Breast epithelium (tissue), 3 donors: ENCODE data around the gene CDH8.

Source experiments
- CTCF ChIP-seq, 3 donors: fragments of 450-650 bp; IDR thresholded peaks; one replicate each; pipeline ENCODE4 v1.5.1; 2016 to 2017; ENCODE audit warnings: antibody characterized with exemption in 3 of 3, mild to moderate bottlenecking in 3 of 3, moderate library complexity in 3 of 3
- POLR2A ChIP-seq: fragments of 450-650 bp; IDR thresholded peaks from one replicate; pipeline ENCODE4 v1.6.1; 2016; ENCODE audit warnings: antibody characterized with exemption, mild to moderate bottlenecking, moderate library complexity
- POLR2AphosphoS5 ChIP-seq, 3 donors: sonication (generic); formaldehyde crosslinking; IDR thresholded peaks; one replicate each; pipeline ENCODE4 v1.6.1; 2017; ENCODE audit warnings: antibody characterized with exemption in 3 of 3

- TF ChIP-seq POLR2AphosphoS5 (IDR thresholded peaks at IDR 0.05): no peak
- no peak for TF ChIP-seq POLR2A
- no peak for TF ChIP-seq CTCF (IDR thresholded peaks at IDR 0.05)
Measured at GRCh38 chr16:61730997-61731396, 305.2 kb downstream of the CDH8 start.
